GM12878 (cell line): ENCODE results near the gene SCAANT1. TPM values are rescaled to one million over a fixed set of nuclear protein-coding genes. Genes with fewer than 3 reads are reported as not detected.

Experiments used
- BACH1 ChIP-seq: fragments of 450-650 bp; IDR thresholded peaks from 2 replicates; pipeline ENCODE4 v1.6.1; 2017; ENCODE audit warnings: mild to moderate bottlenecking, borderline replicate concordance
- BHLHE40 ChIP-seq, 2 experiments: fragments of 450-650 bp in 1 of 2; IDR thresholded peaks; 2 replicates each; pipeline ENCODE4 v1.6.1; 2011 to 2017; ENCODE audit warnings: low read depth in 2 of 2, borderline replicate concordance in 1 of 2, improper control_type of control experiment in 1 of 2, low read length in 1 of 2, mild to moderate bottlenecking in 1 of 2
- CBX3 ChIP-seq: fragments of 200-600 bp; sonication (generic); IDR thresholded peaks from 2 replicates; pipeline ENCODE4 v1.6.1; 2016; ENCODE audit warnings: low read depth, borderline replicate concordance
- CEBPB ChIP-seq, 2 experiments: fragments of 150-350 bp in 1 of 2; IDR thresholded peaks; 2 replicates each; pipeline ENCODE4 v1.6.1; 2012 to 2014; ENCODE audit warnings: low read depth in 2 of 2, low read length in 2 of 2, borderline replicate concordance in 1 of 2, inconsistent platforms in 1 of 2
- CHD1 ChIP-seq: IDR thresholded peaks from 2 replicates; pipeline ENCODE4 v1.6.1; 2012; ENCODE audit warnings: low read depth, low read length, improper control_type of control experiment
- CHD2 ChIP-seq: IDR thresholded peaks from 2 replicates; pipeline ENCODE4 v1.6.1; 2011; ENCODE audit warnings: low read depth, low read length, improper control_type of control experiment, borderline replicate concordance
- FOXM1 ChIP-seq: IDR thresholded peaks from 2 replicates; pipeline ENCODE4 v1.6.1; 2012; ENCODE audit warnings: low read depth, mild to moderate bottlenecking, inconsistent platforms, low read length, moderate library complexity
- HCFC1 ChIP-seq: fragments of 150-350 bp; IDR thresholded peaks from 2 replicates; pipeline ENCODE4 v1.6.1; 2014; ENCODE audit warnings: low read length
- IKZF1 ChIP-seq: fragments of 450-650 bp; conservative IDR thresholded peaks from 2 replicates; pipeline ENCODE4 v1.6.1; 2017; ENCODE audit warnings: antibody characterized with exemption, mild to moderate bottlenecking
- JUNB ChIP-seq: IDR thresholded peaks from 2 replicates; pipeline ENCODE4 v1.6.1; 2016; ENCODE audit warnings: antibody characterized with exemption, mild to moderate bottlenecking
- KAT2A ChIP-seq: conservative IDR thresholded peaks from 2 replicates; pipeline ENCODE4 v1.6.1; 2011; ENCODE audit warnings: low read depth, low read length; ENCODE audit not compliant: control insufficient read depth
- MAX ChIP-seq: IDR thresholded peaks from 2 replicates; pipeline ENCODE4 v1.6.1; 2012; ENCODE audit warnings: low read depth, low read length, improper control_type of control experiment
- MTA2 ChIP-seq: fragments of 450-650 bp; IDR thresholded peaks from 2 replicates; pipeline ENCODE4 v1.6.1; 2016; ENCODE audit warnings: low read depth, mild to moderate bottlenecking, moderate library complexity
- MTA3 ChIP-seq: IDR thresholded peaks from 2 replicates; pipeline ENCODE4 v1.6.1; 2012; ENCODE audit warnings: low read length, inconsistent platforms, borderline replicate concordance
- NFIC ChIP-seq: IDR thresholded peaks from 2 replicates; pipeline ENCODE4 v1.6.1; 2012; ENCODE audit warnings: low read depth, mild to moderate bottlenecking, inconsistent platforms, low read length, moderate library complexity
- NR2C1 ChIP-seq: fragments of 450-650 bp; IDR thresholded peaks from 2 replicates; pipeline ENCODE4 v1.6.1; 2017; ENCODE audit warnings: antibody characterized with exemption, mild to moderate bottlenecking, moderate library complexity
- NR2F1 ChIP-seq: fragments of 450-650 bp; conservative IDR thresholded peaks from 2 replicates; pipeline ENCODE4 v1.6.1; 2017; ENCODE audit warnings: mild to moderate bottlenecking
- POLR2A ChIP-seq: IDR thresholded peaks from 2 replicates; pipeline ENCODE4 v1.6.1; 2011; ENCODE audit warnings: low read depth, mild to moderate bottlenecking, low read length
- POU2F2 ChIP-seq: IDR thresholded peaks from 3 replicates; pipeline ENCODE4 v1.6.1; 2011; ENCODE audit warnings: low read depth, mild to moderate bottlenecking, low read length, borderline replicate concordance
- RB1 ChIP-seq: fragments of 450-650 bp; formaldehyde crosslinking; IDR thresholded peaks from 2 replicates; pipeline ENCODE4 v1.6.1; 2017; ENCODE audit warnings: mild to moderate bottlenecking, borderline replicate concordance
- RFX5 ChIP-seq: IDR thresholded peaks from 2 replicates; pipeline ENCODE4 v1.6.1; 2011; ENCODE audit warnings: low read depth, low read length, improper control_type of control experiment
- SMAD5 ChIP-seq: IDR thresholded peaks from 2 replicates; pipeline ENCODE4 v1.6.1; 2016; ENCODE audit warnings: antibody characterized with exemption, low read depth
- SMARCA5 ChIP-seq: fragments of 450-650 bp; IDR thresholded peaks from 2 replicates; pipeline ENCODE4 v1.6.1; 2017; ENCODE audit warnings: mild to moderate bottlenecking
- STAT1 ChIP-seq: fragments of 450-650 bp; conservative IDR thresholded peaks from 2 replicates; pipeline ENCODE4 v1.6.1; 2014; ENCODE audit warnings: antibody characterized with exemption, mild to moderate bottlenecking
- SUZ12 ChIP-seq: fragments of 200-600 bp; sonication (generic); IDR thresholded peaks from one replicate; pipeline ENCODE4 v1.6.1; 2018; ENCODE audit warnings: antibody characterized with exemption, mild to moderate bottlenecking; ENCODE audit not compliant: unreplicated experiment
- TCF3 ChIP-seq: IDR thresholded peaks from 2 replicates; pipeline ENCODE4 v1.6.1; 2012; ENCODE audit warnings: low read depth, mild to moderate bottlenecking, low read length, borderline replicate concordance; ENCODE audit not compliant: insufficient read depth
- YY1 ChIP-seq: IDR thresholded peaks from 2 replicates; pipeline ENCODE4 v1.6.1; 2011; ENCODE audit warnings: low read depth, mild to moderate bottlenecking, low read length
- ZBED1 ChIP-seq: IDR thresholded peaks from 2 replicates; pipeline ENCODE4 v1.6.1; 2016; ENCODE audit warnings: borderline replicate concordance
- ZNF384 ChIP-seq: IDR thresholded peaks from 2 replicates; pipeline ENCODE4 v1.6.1; 2012; ENCODE audit warnings: low read depth, mild to moderate bottlenecking, low read length, improper control_type of control experiment, borderline replicate concordance
- ZNF622 ChIP-seq: fragments of 450-650 bp; IDR thresholded peaks from 2 replicates; pipeline ENCODE4 v1.6.1; 2017; ENCODE audit warnings: mild to moderate bottlenecking, inconsistent platforms
- ZSCAN29 ChIP-seq: fragments of 450-650 bp; IDR thresholded peaks from 2 replicates; pipeline ENCODE4 v1.6.1; 2017; ENCODE audit warnings: mild to moderate bottlenecking, moderate library complexity
- polyA plus RNA-seq, 11 experiments: library from polyadenylated mRNA; depleted of rRNA in 4 of 11; unstranded in 6 of 11; stranded (reverse) in 5 of 11; fragments of >200 nt; fragmentation: Nextera tagmentation in 4 of 11; fragmentation: Illumina TruSeq in 1 of 11; extraction: Ambion mirVana in 4 of 11; extraction: Trizol in 1 of 11; gene quantifications; 1 replicate in 1 of 11; 2 replicates in 10 of 11; pipeline versions ENCODE4 v1.2.1 to v1.2.3, GENCODE V29; 2011 to 2016; ENCODE audit warnings: inconsistent platforms in 2 of 11, missing spikeins in 2 of 11, low read depth in 1 of 11
- total RNA-seq, 4 experiments: library from RNA; depleted of rRNA in 3 of 4; stranded (reverse); fragments of >200 nt in 3 of 4; fragmentation: Illumina TruSeq in 1 of 4; extraction: Trizol in 1 of 4; gene quantifications; 2 replicates each; pipeline versions ENCODE4 v1.2.1 to v1.2.3, GENCODE V29; 2013 to 2021
- TF ChIP-seq, protein P1 (sequence below): fragments of 450-650 bp; IDR thresholded peaks from 2 replicates; pipeline ENCODE4 v1.6.1; 2017; ENCODE audit warnings: antibody characterized with exemption, mild to moderate bottlenecking, moderate library complexity

SCAANT1 gene
- total and polyA plus RNA-seq, 10 of the 15 experiments (the other 5 are each of a cell fraction or from before 2014, with no cell fraction given) = 0.60 to 1.7 (median 0.95) TPM; not detected in 6

- no peak for TF ChIP-seq HCFC1
- no peak for TF ChIP-seq MTA2
- no peak for TF ChIP-seq TCF3
- peak; percentile 83 for TF ChIP-seq YY1
- TF ChIP-seq NR2C1 = no peak
- no peak for TF ChIP-seq NFIC
- no peak for TF ChIP-seq RB1
- TF ChIP-seq BHLHE40 (IDR thresholded peaks at IDR 0.05; ENCODE audit: borderline replicate concordance in 1 of 2, low read depth in 2 of 2, low read length in 1 of 2) = peak in 1 of 2 experiments; percentile 14; a peak in 1 of 4 replicates
- no peak for TF ChIP-seq JUNB
- no peak for TF ChIP-seq POU2F2
- TF ChIP-seq CBX3 = no peak
- TF ChIP-seq CHD2 = no peak
- no peak for TF ChIP-seq ZNF384
- TF ChIP-seq KAT2A = no peak
- TF ChIP-seq SMAD5 = no peak
- TF ChIP-seq, protein P1, sequence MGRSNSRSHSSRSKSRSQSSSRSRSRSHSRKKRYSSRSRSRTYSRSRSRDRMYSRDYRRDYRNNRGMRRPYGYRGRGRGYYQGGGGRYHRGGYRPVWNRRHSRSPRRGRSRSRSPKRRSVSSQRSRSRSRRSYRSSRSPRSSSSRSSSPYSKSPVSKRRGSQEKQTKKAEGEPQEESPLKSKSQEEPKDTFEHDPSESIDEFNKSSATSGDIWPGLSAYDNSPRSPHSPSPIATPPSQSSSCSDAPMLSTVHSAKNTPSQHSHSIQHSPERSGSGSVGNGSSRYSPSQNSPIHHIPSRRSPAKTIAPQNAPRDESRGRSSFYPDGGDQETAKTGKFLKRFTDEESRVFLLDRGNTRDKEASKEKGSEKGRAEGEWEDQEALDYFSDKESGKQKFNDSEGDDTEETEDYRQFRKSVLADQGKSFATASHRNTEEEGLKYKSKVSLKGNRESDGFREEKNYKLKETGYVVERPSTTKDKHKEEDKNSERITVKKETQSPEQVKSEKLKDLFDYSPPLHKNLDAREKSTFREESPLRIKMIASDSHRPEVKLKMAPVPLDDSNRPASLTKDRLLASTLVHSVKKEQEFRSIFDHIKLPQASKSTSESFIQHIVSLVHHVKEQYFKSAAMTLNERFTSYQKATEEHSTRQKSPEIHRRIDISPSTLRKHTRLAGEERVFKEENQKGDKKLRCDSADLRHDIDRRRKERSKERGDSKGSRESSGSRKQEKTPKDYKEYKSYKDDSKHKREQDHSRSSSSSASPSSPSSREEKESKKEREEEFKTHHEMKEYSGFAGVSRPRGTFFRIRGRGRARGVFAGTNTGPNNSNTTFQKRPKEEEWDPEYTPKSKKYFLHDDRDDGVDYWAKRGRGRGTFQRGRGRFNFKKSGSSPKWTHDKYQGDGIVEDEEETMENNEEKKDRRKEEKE = no peak
- TF ChIP-seq SUZ12 = no peak
- no peak for TF ChIP-seq ZBED1
- no peak for TF ChIP-seq POLR2A
- no peak for TF ChIP-seq CEBPB (IDR thresholded peaks at IDR 0.05; ENCODE audit: borderline replicate concordance in 1 of 2, low read depth in 2 of 2, low read length in 2 of 2)
- TF ChIP-seq MTA3 = no peak
- 0 out of 2 replicates have a peak, but pooled peaks have one; percentile 35 for TF ChIP-seq SMARCA5
- TF ChIP-seq BACH1 = no peak
- no peak for TF ChIP-seq FOXM1
- TF ChIP-seq ZSCAN29 = no peak
- no peak for TF ChIP-seq CHD1
- TF ChIP-seq MAX = no peak; the same call in 1 of the 2 replicates
- TF ChIP-seq STAT1 = no peak
- no peak for TF ChIP-seq IKZF1
- no peak for TF ChIP-seq NR2F1
- TF ChIP-seq RFX5 = no peak
- no peak for TF ChIP-seq ZNF622
Measured at GRCh38 chr3:63912768-63913588, 795 bp upstream of the SCAANT1 start (continued).
